Ascending aorta (tissue), 2 donors: ENCODE results near the gene TMEM163. TPM values are rescaled to one million over a fixed set of nuclear protein-coding genes. Genes with fewer than 3 reads are reported as not detected.

Experiments
- DNase-seq, 2 donors: peaks; one replicate each; pipeline ENCODE4 v3.0.0-alpha.2; 2019; ENCODE audit warnings: low spot score in 2 of 2
- H3K27ac ChIP-seq, 2 donors: fragments of 200-600 bp; sonication (generic); one replicate each; pipeline ENCODE4 v1.5.1; 2016 to 2017; ENCODE audit warnings: mild to moderate bottlenecking in 1 of 2
- H3K27me3 ChIP-seq: fragments of 200-600 bp; sonication (generic); one replicate; pipeline ENCODE4 v1.5.1; 2017
- H3K36me3 ChIP-seq, 2 donors: fragments of 200-600 bp; sonication (generic); one replicate each; pipeline ENCODE4 v1.5.1; 2016
- H3K4me1 ChIP-seq, 2 donors: fragments of 200-600 bp; sonication (generic); one replicate each; pipeline ENCODE4 v1.5.1; 2016 to 2017; ENCODE audit warnings: mild to moderate bottlenecking in 1 of 2
- H3K4me3 ChIP-seq, 2 donors: fragments of 200-600 bp; sonication (generic); one replicate each; pipeline ENCODE4 v1.5.1; 2016 to 2017; ENCODE audit warnings: mild to moderate bottlenecking in 1 of 2
- H3K9me3 ChIP-seq, 2 donors: fragments of 200-600 bp; sonication (generic); one replicate each; pipeline ENCODE4 v1.5.1; 2016
- intact Hi-C: fragments of 100-400 bp; cut with DNase I; formaldehyde crosslinking; loops from one replicate; pipeline ENCODE4 v1.15.1; 2023
- total RNA-seq: library from RNA; depleted of rRNA; stranded (reverse); fragments of >200 nt; gene quantifications from one replicate; pipeline ENCODE4 v1.1.0, GENCODE V29; 2016
- TF ChIP-seq, protein P1 (sequence below), 3 experiments: fragments of 200-600 bp in 2 of 3; fragments of 450-650 bp in 1 of 3; sonication (generic) in 2 of 3; IDR thresholded peaks; one replicate each; pipeline ENCODE4 v1.5.1; 2016 to 2019; ENCODE audit warnings: antibody characterized with exemption in 3 of 3, mild to moderate bottlenecking in 1 of 3, moderate library complexity in 1 of 3

The TMEM163 gene
- total RNA-seq, 1 donor from 2014 or later = not detected

DNA sequence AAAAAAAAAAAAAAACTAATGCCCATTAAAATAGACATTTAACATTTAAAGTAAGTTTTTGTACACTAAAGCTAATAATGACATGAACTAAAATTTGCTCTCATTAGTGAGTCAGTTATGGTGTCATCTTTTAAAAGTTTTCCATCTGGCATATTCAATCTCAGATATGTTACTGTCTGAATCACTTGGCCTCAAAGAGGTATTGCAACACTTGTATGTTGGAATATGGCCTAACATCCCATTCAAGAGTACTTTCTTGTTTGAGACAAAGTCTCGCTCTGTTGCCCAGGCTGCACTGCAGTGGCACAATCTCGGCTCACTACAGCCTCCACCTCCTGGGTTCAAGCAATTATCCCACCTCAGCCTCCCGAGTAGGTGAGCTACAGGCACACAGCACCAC lies 169.7 kb downstream of the TMEM163 start:
- TF ChIP-seq, protein P1, sequence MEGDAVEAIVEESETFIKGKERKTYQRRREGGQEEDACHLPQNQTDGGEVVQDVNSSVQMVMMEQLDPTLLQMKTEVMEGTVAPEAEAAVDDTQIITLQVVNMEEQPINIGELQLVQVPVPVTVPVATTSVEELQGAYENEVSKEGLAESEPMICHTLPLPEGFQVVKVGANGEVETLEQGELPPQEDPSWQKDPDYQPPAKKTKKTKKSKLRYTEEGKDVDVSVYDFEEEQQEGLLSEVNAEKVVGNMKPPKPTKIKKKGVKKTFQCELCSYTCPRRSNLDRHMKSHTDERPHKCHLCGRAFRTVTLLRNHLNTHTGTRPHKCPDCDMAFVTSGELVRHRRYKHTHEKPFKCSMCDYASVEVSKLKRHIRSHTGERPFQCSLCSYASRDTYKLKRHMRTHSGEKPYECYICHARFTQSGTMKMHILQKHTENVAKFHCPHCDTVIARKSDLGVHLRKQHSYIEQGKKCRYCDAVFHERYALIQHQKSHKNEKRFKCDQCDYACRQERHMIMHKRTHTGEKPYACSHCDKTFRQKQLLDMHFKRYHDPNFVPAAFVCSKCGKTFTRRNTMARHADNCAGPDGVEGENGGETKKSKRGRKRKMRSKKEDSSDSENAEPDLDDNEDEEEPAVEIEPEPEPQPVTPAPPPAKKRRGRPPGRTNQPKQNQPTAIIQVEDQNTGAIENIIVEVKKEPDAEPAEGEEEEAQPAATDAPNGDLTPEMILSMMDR (IDR thresholded peaks at IDR 0.05) = no peak
- intact Hi-C loops = no loop called here
- DNase-seq = no peak

DNA sequence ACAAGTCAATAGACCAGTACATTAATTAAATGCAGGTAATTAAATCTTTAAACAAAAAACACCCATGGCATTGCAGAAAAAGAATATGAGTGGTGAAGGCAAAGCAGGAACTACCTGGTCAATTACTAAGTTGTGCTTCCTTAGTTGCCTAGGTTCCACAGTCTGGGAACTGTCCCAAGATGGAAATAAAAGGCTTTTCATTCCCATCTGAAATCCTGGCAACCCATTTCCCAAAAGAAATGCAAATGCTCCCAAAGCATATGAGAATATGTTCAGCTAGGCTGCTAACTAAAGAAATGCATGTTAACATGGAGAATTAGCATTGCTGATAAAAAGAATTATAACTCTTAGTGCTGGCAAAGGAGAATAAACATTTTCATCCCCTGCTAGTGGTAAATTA lies 177.8 kb downstream of the TMEM163 start:
- DNase-seq = no peak
- TF ChIP-seq, protein P1 (IDR thresholded peaks at IDR 0.05) = no peak
- H3K9me3 ChIP-seq = no peaks in the 10 kb centered on the region
- H3K4me3 ChIP-seq = no peak overlapping the region
- H3K27ac ChIP-seq = no peak overlapping the region
- no peaks in the 10 kb centered on the region for H3K36me3 ChIP-seq
- H3K27me3 ChIP-seq = no peaks in the 10 kb centered on the region
- H3K4me1 ChIP-seq = no peaks in the 10 kb centered on the region
- intact Hi-C loops = no loop called here

More for the DNA sequence above, 169.7 kb downstream of the TMEM163 start:
- no peak overlapping the region for H3K4me3 ChIP-seq
- H3K27me3 ChIP-seq = no peaks in the 10 kb centered on the region
- no peaks in the 10 kb centered on the region for H3K36me3 ChIP-seq
- H3K27ac ChIP-seq = no peak overlapping the region
- H3K4me1 ChIP-seq = no peaks in the 10 kb centered on the region
- no peaks in the 10 kb centered on the region for H3K9me3 ChIP-seq

DNA sequence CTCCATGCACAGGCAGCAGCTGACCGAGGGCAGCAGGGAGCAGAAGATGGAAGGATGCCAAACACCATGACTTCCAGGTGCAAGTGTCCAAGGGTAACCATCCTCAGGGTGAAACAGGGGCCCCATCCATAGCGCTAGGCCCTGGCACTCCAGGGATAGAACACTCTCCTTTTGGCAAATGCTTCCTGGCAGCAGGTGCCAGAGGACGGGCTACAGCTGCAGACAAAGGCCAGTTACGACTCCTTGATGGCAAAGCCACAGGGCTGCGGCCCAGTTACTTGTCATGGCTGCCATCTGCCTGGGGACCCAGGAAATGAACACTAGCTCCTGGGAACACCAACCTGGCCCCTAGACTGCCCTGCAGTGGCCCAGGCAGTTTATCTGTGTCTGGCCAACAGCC lies 178.8 kb downstream of the TMEM163 start:
- TF ChIP-seq, protein P1 (IDR thresholded peaks at IDR 0.05) = no peak
- Histone ChIP-seq H3K4me1 (no peaks in the 10 kb centered on the region), H3K27ac (no peak overlapping the region), H3K4me3 (no peak overlapping the region), H3K36me3 (no peaks in the 10 kb centered on the region), H3K9me3 (no peaks in the 10 kb centered on the region), H3K27me3 (no peaks in the 10 kb centered on the region)
- no peak for DNase-seq
- intact Hi-C loops = no loop called here

DNA sequence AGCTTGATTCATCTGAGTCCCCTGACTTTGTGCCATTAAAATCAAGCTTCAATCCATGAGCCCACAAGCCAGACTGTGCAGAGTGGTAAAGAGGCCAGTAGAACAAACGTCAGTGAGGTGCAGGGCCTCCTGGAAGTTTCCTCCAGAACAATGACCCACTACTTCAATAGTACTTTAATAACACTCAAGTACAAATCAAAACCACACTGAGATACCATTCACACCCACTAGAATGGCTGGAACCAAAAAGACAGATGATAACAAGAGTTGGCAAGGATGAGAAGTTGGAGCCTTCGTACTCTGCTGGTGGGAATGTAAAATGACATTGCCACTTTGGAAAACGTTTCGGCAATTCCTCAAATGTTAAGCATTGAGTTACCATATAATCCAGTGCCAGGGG lies 181.1 kb downstream of the TMEM163 start:
- H3K27me3 ChIP-seq = no peaks in the 10 kb centered on the region
- no peaks in the 10 kb centered on the region for H3K36me3 ChIP-seq
- H3K4me1 ChIP-seq = no peaks in the 10 kb centered on the region
- intact Hi-C loops = no loop called here
- TF ChIP-seq, protein P1 (IDR thresholded peaks at IDR 0.05) = no peak
- H3K9me3 ChIP-seq = no peaks in the 10 kb centered on the region
- no peak overlapping the region for H3K27ac ChIP-seq
- DNase-seq = no peak
- no peak overlapping the region for H3K4me3 ChIP-seq

DNA sequence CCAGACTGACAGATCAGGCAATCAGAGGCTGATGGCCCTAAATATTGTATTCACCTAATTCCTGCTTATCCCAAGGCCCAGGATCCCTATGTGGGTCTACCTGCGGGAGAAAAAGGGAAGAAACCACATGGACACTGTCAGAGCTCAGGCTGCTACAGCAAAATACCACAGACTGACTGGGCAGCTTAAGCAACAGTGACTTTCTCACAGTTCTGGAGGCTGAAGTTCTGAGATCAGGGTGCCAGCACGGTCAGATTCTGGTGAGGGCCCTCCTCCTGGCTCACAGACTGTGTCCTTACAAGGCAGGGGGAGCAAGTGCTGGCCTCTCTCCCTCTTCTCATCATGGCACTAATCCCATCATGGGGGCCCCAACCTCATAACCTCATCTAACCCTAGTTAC lies 181.7 kb downstream of the TMEM163 start:
- DNase-seq = no peak
- Histone ChIP-seq H3K27ac (no peak overlapping the region), H3K4me1 (no peaks in the 10 kb centered on the region), H3K4me3 (no peak overlapping the region), H3K9me3 (no peaks in the 10 kb centered on the region), H3K27me3 (no peaks in the 10 kb centered on the region), H3K36me3 (no peaks in the 10 kb centered on the region)
- TF ChIP-seq, protein P1 (IDR thresholded peaks at IDR 0.05) = no peak
- intact Hi-C loops = no loop called here

DNA sequence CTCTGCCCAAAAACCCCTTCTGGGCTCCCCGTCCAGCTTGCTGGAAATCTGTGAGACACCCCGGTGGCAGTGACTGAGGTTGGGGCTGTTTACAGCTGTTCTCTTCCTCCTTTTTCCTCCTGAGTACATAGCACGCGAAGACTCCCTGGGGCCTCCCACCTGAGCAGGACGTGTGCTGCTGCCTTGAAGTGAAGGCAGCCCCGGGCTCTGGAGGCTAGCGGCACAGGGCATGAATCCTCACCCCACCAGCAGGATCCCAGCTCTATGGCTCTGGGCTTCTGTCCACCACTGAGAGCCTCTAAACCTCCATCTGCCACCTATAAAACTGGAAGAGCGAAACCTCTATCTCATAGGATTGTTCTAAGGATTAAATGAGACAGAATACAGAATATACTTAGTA lies 182.5 kb downstream of the TMEM163 start:
- Histone ChIP-seq H3K27ac (no peak overlapping the region), H3K4me3 (no peak overlapping the region), H3K36me3 (no peaks in the 10 kb centered on the region), H3K4me1 (no peaks in the 10 kb centered on the region), H3K9me3 (no peaks in the 10 kb centered on the region), H3K27me3 (no peaks in the 10 kb centered on the region)
- TF ChIP-seq, protein P1 (IDR thresholded peaks at IDR 0.05) = no peak
- intact Hi-C loops = no loop called here
- no peak for DNase-seq
